K562 (cell line): ENCODE data around the gene CARD11.

Experiments
- EHMT2 ChIP-seq: fragments of 450-650 bp; IDR thresholded peaks from 2 replicates; pipeline ENCODE4 v1.6.1; 2018; ENCODE audit warnings: antibody characterized with exemption
- EZH2 ChIP-seq: IDR thresholded peaks from 2 replicates; pipeline ENCODE4 v1.6.1; 2012; ENCODE audit warnings: low read depth, mild to moderate bottlenecking, inconsistent platforms, low read length, borderline replicate concordance
- FOSL1 ChIP-seq: fragments of 200-800 bp; sonication (Bioruptor generic); conservative IDR thresholded peaks from 2 replicates; pipeline ENCODE4 v1.6.1; 2016; ENCODE audit warnings: missing genetic modification characterization, missing compliant biosample characterization
- FOXA3 ChIP-seq, 2 experiments: fragments of 450-650 bp in 1 of 2; sonication (generic) in 1 of 2; formaldehyde crosslinking; IDR thresholded peaks in 1 of 2; conservative IDR thresholded peaks in 1 of 2; 2 replicates each; pipeline versions ENCODE4 v1.4.0 to v1.8.0; 2020 to 2022; ENCODE audit warnings: mild to moderate bottlenecking in 2 of 2, missing genetic modification reagents in 1 of 2
- HNRNPK ChIP-seq: fragments of 200-400 bp; formaldehyde crosslinking; IDR thresholded peaks from one replicate; pipeline ENCODE4 v1.6.1; 2018; ENCODE audit warnings: mild to moderate bottlenecking, low read depth, low read length; ENCODE audit not compliant: poor library complexity, severe bottlenecking
- POLR2A ChIP-seq: fragments of 450-650 bp; conservative IDR thresholded peaks from 2 replicates; pipeline ENCODE4 v1.6.1; 2016
- PRMT5 ChIP-seq: sonication (generic); formaldehyde crosslinking; IDR thresholded peaks from 2 replicates; pipeline ENCODE4 v1.5.0; 2020; ENCODE audit warnings: missing genetic modification reagents
- SRSF9 ChIP-seq: fragments of 200-400 bp; formaldehyde crosslinking; IDR thresholded peaks from 2 replicates; pipeline ENCODE4 v1.6.1; 2017; ENCODE audit warnings: low read depth, low read length, borderline replicate concordance
- THRA ChIP-seq: fragments of 450-650 bp; IDR thresholded peaks from 2 replicates; pipeline ENCODE4 v1.6.1; 2017; ENCODE audit warnings: mild to moderate bottlenecking, moderate library complexity
- XRCC3 ChIP-seq: fragments of 450-650 bp; IDR thresholded peaks from 2 replicates; pipeline ENCODE4 v1.6.1; 2017; ENCODE audit warnings: mild to moderate bottlenecking, moderate library complexity

GRCh38 chr7:2928256-2928612 lies 115.4 kb downstream of the CARD11 start:
- TF ChIP-seq FOSL1 (tag) (no peak), FOXA3 (CRISPR knock-in tag; conservative IDR thresholded peaks at IDR 0.05 in 1 of 2, IDR thresholded peaks at IDR 0.05 in 1 of 2) (no peak), XRCC3 (no peak), PRMT5 (CRISPR knock-in tag) (no peak), HNRNPK (no peak), SRSF9 (no peak), THRA (no peak), EZH2 (no peak), EHMT2 (no peak), POLR2A (no peak)
